ENCODE data around the gene KLF9. TPM values are rescaled to one million over a fixed set of nuclear protein-coding genes. Genes with fewer than 3 reads are reported as not detected.

Gene KLF9
- total and polyA plus RNA-seq, 2 experiments from 2014 or later = 2.5 to 14.3 TPM

GRCh38 chr9:70382046-70382708 lies 32.3 kb downstream of the KLF9 start:
- Histone ChIP-seq H3K36me3 (ENCODE audit: low read depth) (peaks cover 27% of the 10 kb centered on the region), H3K4me3 (no peak overlapping the region), H3K9ac (no peak overlapping the region), H3K27ac (no peak overlapping the region), H3K27me3 (replicated peaks; ENCODE audit: insufficient read depth) (no peaks in the 10 kb centered on the region), H2AFZ (no peak overlapping the region), H3K9me2 (ENCODE audit: insufficient read depth) (no peaks in the 10 kb centered on the region), H3K4me2 (ENCODE audit: unreplicated experiment) (no peak overlapping the region), H4K20me1 (ENCODE audit: insufficient read depth) (no peaks in the 10 kb centered on the region), H3K9me3 (ENCODE audit: low read depth) (no peaks in the 10 kb centered on the region), H3K4me1 (ENCODE audit: insufficient read depth) (no peaks in the 10 kb centered on the region), H3F3A (ENCODE audit: insufficient read depth) (no peaks in the 10 kb centered on the region), H3K79me2 (ENCODE audit: insufficient read depth) (peaks cover 33% of the 10 kb centered on the region)
- in situ Hi-C loops (cut with MboI) = no loop called here
- no peak for DNase-seq
- WGBS, 2 experiments (ENCODE audit: low coverage in 1 of 2, low lambda C conversion rate in 2 of 2, missing lambda C conversion rate in 2 of 2) = 92 to 95% methylated on average over 6 of the region's 6 CpGs
- TF ChIP-seq EZH2phosphoT487 (IDR thresholded peaks at IDR 0.05; ENCODE audit: insufficient read depth, low read depth) (no peak), EZH2 (IDR thresholded peaks at IDR 0.05; ENCODE audit: insufficient read depth, poor library complexity, severe bottlenecking) (no peak)

- no peak overlapping the region for H3K4me2 ChIP-seq (ENCODE audit: unreplicated experiment)
- 0 out of 2 replicates have a peak overlapping the region, but pooled peaks have one; percentile 7 for H2AFZ ChIP-seq
- in situ Hi-C loops (cut with MboI) = no loop called here
These were observed 39.4 kb downstream of the KLF9 start for GRCh38 chr9:70374962-70375618.

GRCh38 chr9:70367305-70367930 lies 47.0 kb downstream of the KLF9 start:
- H3K9ac ChIP-seq = no peak overlapping the region
- H3K36me3 ChIP-seq (ENCODE audit: low read depth) = no peaks in the 10 kb centered on the region
- H3F3A ChIP-seq (ENCODE audit: insufficient read depth) = peaks cover 10% of the 10 kb centered on the region; the same call in 1 of the 2 replicates
- no peaks in the 10 kb centered on the region for H3K4me1 ChIP-seq (ENCODE audit: insufficient read depth)
- H3K9me3 ChIP-seq (ENCODE audit: low read depth) = no peaks in the 10 kb centered on the region
- H3K4me2 ChIP-seq (ENCODE audit: unreplicated experiment) = no peak overlapping the region
- H2AFZ ChIP-seq = no peak overlapping the region
- in situ Hi-C loops (cut with MboI) = no loop called here
- H3K27ac ChIP-seq = no peak overlapping the region
- no peaks in the 10 kb centered on the region for H4K20me1 ChIP-seq (ENCODE audit: insufficient read depth)
- H3K27me3 ChIP-seq (replicated peaks; ENCODE audit: insufficient read depth) = no peaks in the 10 kb centered on the region
- H3K79me2 ChIP-seq (ENCODE audit: insufficient read depth) = no peaks in the 10 kb centered on the region
- TF ChIP-seq EZH2 (IDR thresholded peaks at IDR 0.05; ENCODE audit: insufficient read depth, poor library complexity, severe bottlenecking) (no peak), EZH2phosphoT487 (IDR thresholded peaks at IDR 0.05; ENCODE audit: insufficient read depth, low read depth) (no peak)
- peak; percentile 58 for DNase-seq
- 19 to 20% methylated on average over 6 of the region's 6 CpGs for WGBS, 2 experiments (ENCODE audit: low coverage in 1 of 2, low lambda C conversion rate in 2 of 2, missing lambda C conversion rate in 2 of 2)
- H3K4me3 ChIP-seq = no peak overlapping the region
- no peaks in the 10 kb centered on the region for H3K9me2 ChIP-seq (ENCODE audit: insufficient read depth)

More at GRCh38 chr9:70374962-70375618, 39.4 kb downstream of the KLF9 start:
- Histone ChIP-seq H3K9me3 (ENCODE audit: low read depth) (no peaks in the 10 kb centered on the region), H3F3A (ENCODE audit: insufficient read depth) (no peaks in the 10 kb centered on the region), H3K4me1 (ENCODE audit: insufficient read depth) (no peaks in the 10 kb centered on the region), H3K27ac (no peak overlapping the region), H3K9me2 (ENCODE audit: insufficient read depth) (no peaks in the 10 kb centered on the region), H4K20me1 (ENCODE audit: insufficient read depth) (no peaks in the 10 kb centered on the region), H3K79me2 (ENCODE audit: insufficient read depth) (no peaks in the 10 kb centered on the region), H3K27me3 (replicated peaks; ENCODE audit: insufficient read depth) (no peaks in the 10 kb centered on the region), H3K9ac (no peak overlapping the region), H3K4me3 (no peak overlapping the region), H3K36me3 (ENCODE audit: low read depth) (no peaks in the 10 kb centered on the region)
- 91 to 92% methylated on average over 17 of the region's 17 CpGs for WGBS, 2 experiments (ENCODE audit: low coverage in 1 of 2, low lambda C conversion rate in 2 of 2, missing lambda C conversion rate in 2 of 2)
- no peak for DNase-seq
- TF ChIP-seq EZH2phosphoT487 (IDR thresholded peaks at IDR 0.05; ENCODE audit: insufficient read depth, low read depth) (no peak), EZH2 (IDR thresholded peaks at IDR 0.05; ENCODE audit: insufficient read depth, poor library complexity, severe bottlenecking) (no peak)

DNA sequence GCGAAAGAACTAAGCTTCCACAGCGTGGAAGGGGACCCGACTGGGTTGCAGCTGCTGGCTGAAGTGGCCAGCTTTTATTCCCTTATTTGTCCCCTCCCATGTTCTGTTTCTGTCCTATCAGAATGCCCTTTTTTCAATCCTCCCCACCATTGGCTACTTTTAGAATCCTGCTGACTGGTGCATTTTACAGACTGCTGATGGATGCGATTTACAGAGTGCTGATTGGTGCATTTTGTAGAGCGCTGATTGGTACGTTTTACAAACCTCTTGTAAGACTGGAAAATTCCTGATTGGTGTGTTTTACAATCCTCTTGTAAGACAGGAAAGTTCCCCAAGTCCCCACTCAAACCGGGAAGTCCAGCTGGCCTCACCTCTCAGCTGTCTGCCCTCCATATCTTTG lies 50.7 kb downstream of the KLF9 start:
- no peaks in the 10 kb centered on the region for H3K4me1 ChIP-seq (ENCODE audit: insufficient read depth)
- no peak overlapping the region for H3K27ac ChIP-seq
- H3F3A ChIP-seq (ENCODE audit: insufficient read depth) = peaks cover 10% of the 10 kb centered on the region; the same call in 1 of the 2 replicates
- TF ChIP-seq EZH2phosphoT487 (IDR thresholded peaks at IDR 0.05; ENCODE audit: insufficient read depth, low read depth) (no peak), EZH2 (IDR thresholded peaks at IDR 0.05; ENCODE audit: insufficient read depth, poor library complexity, severe bottlenecking) (no peak)
- DNase-seq = no peak
- no peak overlapping the region for H3K4me2 ChIP-seq (ENCODE audit: unreplicated experiment)
- no peaks in the 10 kb centered on the region for H3K9me3 ChIP-seq (ENCODE audit: low read depth)
- H3K36me3 ChIP-seq (ENCODE audit: low read depth) = no peaks in the 10 kb centered on the region
- no peak overlapping the region for H3K9ac ChIP-seq
- no peaks in the 10 kb centered on the region for H3K27me3 ChIP-seq (replicated peaks; ENCODE audit: insufficient read depth)
- WGBS, 2 experiments (ENCODE audit: low coverage in 1 of 2, low lambda C conversion rate in 2 of 2, missing lambda C conversion rate in 2 of 2) = 89 to 90% methylated on average over 7 of the region's 7 CpGs
- H2AFZ ChIP-seq = no peak overlapping the region
- no peaks in the 10 kb centered on the region for H3K79me2 ChIP-seq (ENCODE audit: insufficient read depth)
- H3K9me2 ChIP-seq (ENCODE audit: insufficient read depth) = no peaks in the 10 kb centered on the region
- in situ Hi-C loops (cut with MboI) = no loop called here
- no peaks in the 10 kb centered on the region for H4K20me1 ChIP-seq (ENCODE audit: insufficient read depth)
- no peak overlapping the region for H3K4me3 ChIP-seq

All from GM23248 (cell line).